GM12873 (cell line): Measurements from ENCODE around the gene PHC2.

Experiments
- TF ChIP-seq, protein P1 (sequence below): IDR thresholded peaks from 2 replicates; pipeline ENCODE4 v1.5.1; 2012; ENCODE audit warnings: low read depth, mild to moderate bottlenecking, moderate library complexity, low read length, control low read depth; ENCODE audit not compliant: insufficient read depth; ENCODE audit errors: missing control alignments

The PHC2 gene, protein sequence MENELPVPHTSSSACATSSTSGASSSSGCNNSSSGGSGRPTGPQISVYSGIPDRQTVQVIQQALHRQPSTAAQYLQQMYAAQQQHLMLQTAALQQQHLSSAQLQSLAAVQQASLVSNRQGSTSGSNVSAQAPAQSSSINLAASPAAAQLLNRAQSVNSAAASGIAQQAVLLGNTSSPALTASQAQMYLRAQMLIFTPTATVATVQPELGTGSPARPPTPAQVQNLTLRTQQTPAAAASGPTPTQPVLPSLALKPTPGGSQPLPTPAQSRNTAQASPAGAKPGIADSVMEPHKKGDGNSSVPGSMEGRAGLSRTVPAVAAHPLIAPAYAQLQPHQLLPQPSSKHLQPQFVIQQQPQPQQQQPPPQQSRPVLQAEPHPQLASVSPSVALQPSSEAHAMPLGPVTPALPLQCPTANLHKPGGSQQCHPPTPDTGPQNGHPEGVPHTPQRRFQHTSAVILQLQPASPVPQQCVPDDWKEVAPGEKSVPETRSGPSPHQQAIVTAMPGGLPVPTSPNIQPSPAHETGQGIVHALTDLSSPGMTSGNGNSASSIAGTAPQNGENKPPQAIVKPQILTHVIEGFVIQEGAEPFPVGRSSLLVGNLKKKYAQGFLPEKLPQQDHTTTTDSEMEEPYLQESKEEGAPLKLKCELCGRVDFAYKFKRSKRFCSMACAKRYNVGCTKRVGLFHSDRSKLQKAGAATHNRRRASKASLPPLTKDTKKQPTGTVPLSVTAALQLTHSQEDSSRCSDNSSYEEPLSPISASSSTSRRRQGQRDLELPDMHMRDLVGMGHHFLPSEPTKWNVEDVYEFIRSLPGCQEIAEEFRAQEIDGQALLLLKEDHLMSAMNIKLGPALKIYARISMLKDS

DNA sequence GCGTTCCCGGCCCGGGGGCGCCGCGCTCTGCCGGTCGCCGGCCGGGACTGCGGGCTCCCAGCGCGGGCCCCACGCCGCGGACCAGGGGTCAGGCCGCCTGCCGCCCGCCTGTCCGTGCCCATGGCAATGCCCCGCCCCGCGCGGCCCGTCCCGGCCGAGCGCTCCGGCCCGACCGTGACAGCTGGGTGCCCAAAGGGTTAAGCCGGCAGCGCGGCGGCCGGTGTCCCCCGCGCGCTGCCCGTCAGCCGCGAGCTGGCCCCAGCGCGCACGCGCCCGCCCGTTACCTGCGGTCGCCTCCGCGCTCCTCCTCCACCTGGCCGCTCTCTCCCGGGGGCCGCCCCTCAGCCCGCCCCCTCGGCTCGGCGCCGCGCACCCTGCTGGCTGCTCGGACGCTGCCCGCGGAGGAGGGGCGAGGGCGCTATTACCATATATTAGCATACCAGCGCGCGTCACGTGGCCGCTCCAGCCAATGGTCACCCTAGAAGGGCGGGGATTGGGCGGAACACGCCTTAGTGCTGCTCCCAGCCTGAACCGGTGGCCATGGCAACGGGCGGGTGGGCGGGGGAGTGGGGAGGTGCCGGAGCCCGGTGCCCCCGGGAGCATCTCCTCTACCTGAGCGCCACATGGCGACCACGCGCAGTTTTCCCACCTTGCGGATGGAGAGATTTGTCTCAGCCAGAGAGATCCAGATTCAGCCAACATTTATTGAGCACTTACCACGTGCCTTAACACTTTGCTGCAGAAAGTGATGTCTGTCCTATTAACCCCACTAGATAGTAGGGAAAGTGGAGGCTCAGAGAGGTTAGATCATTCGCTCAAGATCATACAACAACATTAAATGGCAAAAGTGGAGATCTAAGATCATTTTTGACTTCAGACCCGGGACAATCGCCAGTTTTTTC lies at the start of gene PHC2:
PHC2 (minus strand) TSS at position 404 of the 902 bp plus-strand sequence. CDS start 55,556 bp downstream, outside the sequence.
- TF ChIP-seq, protein P1, sequence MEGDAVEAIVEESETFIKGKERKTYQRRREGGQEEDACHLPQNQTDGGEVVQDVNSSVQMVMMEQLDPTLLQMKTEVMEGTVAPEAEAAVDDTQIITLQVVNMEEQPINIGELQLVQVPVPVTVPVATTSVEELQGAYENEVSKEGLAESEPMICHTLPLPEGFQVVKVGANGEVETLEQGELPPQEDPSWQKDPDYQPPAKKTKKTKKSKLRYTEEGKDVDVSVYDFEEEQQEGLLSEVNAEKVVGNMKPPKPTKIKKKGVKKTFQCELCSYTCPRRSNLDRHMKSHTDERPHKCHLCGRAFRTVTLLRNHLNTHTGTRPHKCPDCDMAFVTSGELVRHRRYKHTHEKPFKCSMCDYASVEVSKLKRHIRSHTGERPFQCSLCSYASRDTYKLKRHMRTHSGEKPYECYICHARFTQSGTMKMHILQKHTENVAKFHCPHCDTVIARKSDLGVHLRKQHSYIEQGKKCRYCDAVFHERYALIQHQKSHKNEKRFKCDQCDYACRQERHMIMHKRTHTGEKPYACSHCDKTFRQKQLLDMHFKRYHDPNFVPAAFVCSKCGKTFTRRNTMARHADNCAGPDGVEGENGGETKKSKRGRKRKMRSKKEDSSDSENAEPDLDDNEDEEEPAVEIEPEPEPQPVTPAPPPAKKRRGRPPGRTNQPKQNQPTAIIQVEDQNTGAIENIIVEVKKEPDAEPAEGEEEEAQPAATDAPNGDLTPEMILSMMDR: peak; percentile 23

DNA sequence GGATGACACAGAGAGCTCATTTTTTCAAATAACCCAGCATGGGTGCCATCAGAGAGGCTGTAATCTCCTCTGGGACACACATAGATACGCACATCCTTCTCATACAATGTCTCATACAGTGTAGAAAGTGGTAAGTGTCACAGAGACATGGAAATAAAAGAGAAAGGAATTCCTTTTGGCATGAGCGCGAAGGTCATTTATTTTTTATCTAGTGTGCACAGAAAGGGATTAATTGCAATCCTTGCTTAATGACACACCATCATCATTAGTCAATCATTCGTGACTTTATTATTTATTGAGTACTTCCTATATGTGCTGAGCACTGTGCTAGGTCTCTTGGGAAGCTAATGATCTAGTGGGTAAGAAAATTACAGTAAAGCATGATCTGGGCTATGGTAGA lies 46.6 kb upstream of the PHC2 start:
- TF ChIP-seq, protein P1: no peak

DNA sequence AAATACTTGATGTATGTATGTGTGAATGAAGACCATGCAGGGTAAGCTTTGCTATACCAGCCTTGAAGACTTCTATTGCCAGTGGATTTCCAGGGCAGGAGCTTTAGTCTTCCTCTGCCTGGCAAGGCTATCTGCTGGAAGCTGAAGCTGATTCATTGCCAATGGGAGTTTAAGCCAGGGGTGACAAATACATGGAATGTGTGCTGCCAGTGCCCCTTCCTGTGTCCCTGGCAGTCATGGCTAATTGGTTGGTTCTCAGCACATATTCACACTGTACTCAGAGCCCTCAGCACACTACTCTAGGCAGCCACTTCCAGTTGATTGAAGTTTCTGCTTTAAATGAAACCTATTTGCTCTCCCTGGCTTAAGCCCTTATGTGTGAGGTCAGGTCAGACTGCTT lies 43.0 kb upstream of the PHC2 start:
- TF ChIP-seq, protein P1: no peak

DNA sequence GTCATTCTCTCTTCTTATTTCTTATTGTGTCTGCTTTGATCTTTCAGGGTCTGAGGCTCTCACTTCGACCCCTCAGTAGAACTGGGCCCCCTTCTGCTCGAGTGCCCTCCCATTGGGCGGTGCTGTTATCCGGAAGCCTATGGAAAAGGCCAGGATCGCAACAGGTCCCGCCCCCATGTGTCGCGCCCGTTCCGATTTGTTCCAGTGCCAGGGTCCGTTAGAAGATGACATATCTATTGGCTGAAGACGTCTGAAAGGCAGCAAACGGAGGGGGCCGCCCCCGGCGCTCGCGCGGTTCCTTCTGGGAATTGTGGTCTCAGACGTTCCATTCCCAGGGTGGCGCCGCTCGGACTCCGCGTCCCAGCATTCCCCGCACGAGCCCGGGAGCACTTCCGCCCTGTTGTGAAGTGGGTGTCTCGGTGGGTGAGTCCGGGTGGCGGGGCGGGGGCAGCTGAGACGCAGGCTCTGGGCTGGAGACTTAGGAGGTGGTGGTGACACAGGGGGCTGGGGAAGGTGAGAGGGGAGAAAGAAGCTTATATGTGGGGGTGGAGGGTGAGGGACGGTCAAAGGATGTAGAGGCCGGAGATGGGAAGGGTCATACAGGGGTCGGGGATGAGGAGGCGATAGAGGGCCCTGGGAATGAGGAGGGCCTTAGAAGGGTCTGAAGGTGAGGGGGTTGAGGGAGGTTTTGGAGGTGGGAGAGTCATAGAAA lies 41.5 kb upstream of the PHC2 start, which contains the start of gene ZSCAN20:
ZSCAN20 (plus strand) TSS at position 377 of the 712 bp plus-strand sequence. CDS start 6,644 bp downstream, outside the sequence.
- TF ChIP-seq, protein P1: no peak

DNA sequence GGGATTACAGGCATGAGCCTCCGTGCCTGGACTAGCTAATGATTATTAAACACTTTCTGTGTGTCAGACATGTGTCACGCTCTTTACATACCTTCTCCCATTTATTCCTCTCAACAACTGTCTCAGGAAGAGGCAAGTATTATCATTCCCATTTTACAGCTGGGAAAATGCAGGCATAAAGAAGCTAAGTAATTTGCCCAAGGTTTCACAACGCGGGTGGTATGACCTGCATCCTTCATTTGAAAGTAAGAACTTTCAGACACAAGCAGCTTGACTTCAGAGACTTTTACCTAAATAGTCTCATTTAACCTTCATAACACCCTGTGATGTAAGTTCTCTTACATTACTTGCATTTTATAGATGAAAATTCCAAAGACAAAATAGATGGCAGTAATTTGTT lies 40.5 kb upstream of the PHC2 start:
- TF ChIP-seq, protein P1: no peak

DNA sequence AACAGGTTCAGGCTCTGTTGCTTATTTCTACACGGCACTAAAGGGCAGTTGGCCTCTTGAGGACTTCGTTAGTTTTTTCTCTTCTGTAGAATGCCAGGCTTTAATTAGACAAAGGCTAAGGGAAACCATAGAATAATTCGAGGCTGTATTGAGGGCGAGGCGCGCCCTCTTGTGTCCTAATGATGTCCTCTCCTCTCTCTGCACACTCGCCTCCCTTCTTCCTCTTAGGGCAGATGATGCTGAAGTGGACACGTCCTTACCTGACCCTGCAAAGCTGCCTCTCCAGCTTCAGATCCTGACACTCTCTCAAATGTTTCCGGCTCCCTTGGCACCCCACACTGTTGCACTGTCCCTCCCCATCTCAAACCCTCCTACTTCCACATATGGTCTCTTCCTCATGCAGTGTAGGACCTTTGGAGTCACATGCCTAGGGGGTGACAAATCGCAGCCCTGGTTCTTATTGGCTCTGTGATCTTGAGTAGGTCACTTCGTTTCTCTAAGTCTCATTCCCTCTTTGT lies 39.7 kb upstream of the PHC2 start:
- TF ChIP-seq, protein P1: peak; percentile 89
